Endothelial cell (in vitro differentiated cells): Measurements from ENCODE around the gene SPDYE6. TPM values are rescaled to one million over a fixed set of nuclear protein-coding genes. Genes with fewer than 3 reads are reported as not detected.

Experiments used
- DNase-seq: peaks from one replicate; pipeline ENCODE4 v3.0.0; 2021; ENCODE audit warnings: low spot score
- H3K27ac Mint-ChIP-seq: one replicate; pipeline ENCODE4 v1.8.0; 2021; ENCODE audit warnings: mixed read lengths, inconsistent platforms; ENCODE audit not compliant: unreplicated experiment
- H3K27me3 Mint-ChIP-seq: one replicate; pipeline ENCODE4 v1.8.0; 2021; ENCODE audit warnings: mild to moderate bottlenecking, moderate library complexity, mixed read lengths, inconsistent platforms; ENCODE audit not compliant: unreplicated experiment
- H3K36me3 Mint-ChIP-seq: one replicate; pipeline ENCODE4 v1.8.0; 2021; ENCODE audit warnings: mild to moderate bottlenecking, low read depth, mixed read lengths, inconsistent platforms; ENCODE audit not compliant: unreplicated experiment
- H3K4me1 Mint-ChIP-seq: one replicate; pipeline ENCODE4 v1.8.0; 2021; ENCODE audit warnings: mild to moderate bottlenecking, mixed read lengths, inconsistent platforms; ENCODE audit not compliant: unreplicated experiment
- H3K4me3 Mint-ChIP-seq: one replicate; pipeline ENCODE4 v1.8.0; 2021; ENCODE audit warnings: mild to moderate bottlenecking, mixed read lengths, inconsistent platforms; ENCODE audit not compliant: unreplicated experiment
- H3K9me3 Mint-ChIP-seq: one replicate; pipeline ENCODE4 v1.8.0; 2021; ENCODE audit warnings: mixed read lengths, inconsistent platforms; ENCODE audit not compliant: unreplicated experiment
- CTCF ChIP-seq: fragments of 200-600 bp; sonication (generic); IDR thresholded peaks from one replicate; pipeline ENCODE4 v1.5.0; 2021; ENCODE audit warnings: antibody characterized with exemption; ENCODE audit not compliant: unreplicated experiment
- total RNA-seq: library from RNA; stranded (reverse); fragmentation: NEBNext Ultra II Directional; extraction: Animal tissue kit (Norgen Biotek cat#: 25700); gene quantifications from one replicate; pipeline ENCODE4 v1.2.1, GENCODE V29; 2021; ENCODE audit not compliant: unreplicated experiment

Gene SPDYE6
- total RNA-seq, 1 donor from 2014 or later, result not detected

GRCh38 chr7:102398543-102398942 lies 42.3 kb upstream of the SPDYE6 start:
- no peak for TF ChIP-seq CTCF
- no peak for DNase-seq
- peaks cover 16% of the 10 kb centered on the region for H3K27me3 Mint-ChIP-seq
- peaks cover 41% of the 10 kb centered on the region for H3K36me3 Mint-ChIP-seq
- no peaks in the 10 kb centered on the region for H3K9me3 Mint-ChIP-seq
- H3K27ac Mint-ChIP-seq, result no peak overlapping the region
- peaks cover 23% of the 10 kb centered on the region for H3K4me1 Mint-ChIP-seq
- H3K4me3 Mint-ChIP-seq, result no peak overlapping the region

- Mint-ChIP-seq H3K27me3 (peaks cover 14% of the 10 kb centered on the region), H3K4me3 (peak overlapping the region; percentile 97), H3K36me3 (peaks cover 32% of the 10 kb centered on the region), H3K9me3 (no peaks in the 10 kb centered on the region), H3K4me1 (peaks cover 38% of the 10 kb centered on the region), H3K27ac (peak overlapping the region; percentile 100)
- DNase-seq, result no peak
- TF ChIP-seq CTCF, result no peak
Observed at GRCh38 chr7:102396710-102397019, 40.4 kb upstream of the SPDYE6 start.

DNA sequence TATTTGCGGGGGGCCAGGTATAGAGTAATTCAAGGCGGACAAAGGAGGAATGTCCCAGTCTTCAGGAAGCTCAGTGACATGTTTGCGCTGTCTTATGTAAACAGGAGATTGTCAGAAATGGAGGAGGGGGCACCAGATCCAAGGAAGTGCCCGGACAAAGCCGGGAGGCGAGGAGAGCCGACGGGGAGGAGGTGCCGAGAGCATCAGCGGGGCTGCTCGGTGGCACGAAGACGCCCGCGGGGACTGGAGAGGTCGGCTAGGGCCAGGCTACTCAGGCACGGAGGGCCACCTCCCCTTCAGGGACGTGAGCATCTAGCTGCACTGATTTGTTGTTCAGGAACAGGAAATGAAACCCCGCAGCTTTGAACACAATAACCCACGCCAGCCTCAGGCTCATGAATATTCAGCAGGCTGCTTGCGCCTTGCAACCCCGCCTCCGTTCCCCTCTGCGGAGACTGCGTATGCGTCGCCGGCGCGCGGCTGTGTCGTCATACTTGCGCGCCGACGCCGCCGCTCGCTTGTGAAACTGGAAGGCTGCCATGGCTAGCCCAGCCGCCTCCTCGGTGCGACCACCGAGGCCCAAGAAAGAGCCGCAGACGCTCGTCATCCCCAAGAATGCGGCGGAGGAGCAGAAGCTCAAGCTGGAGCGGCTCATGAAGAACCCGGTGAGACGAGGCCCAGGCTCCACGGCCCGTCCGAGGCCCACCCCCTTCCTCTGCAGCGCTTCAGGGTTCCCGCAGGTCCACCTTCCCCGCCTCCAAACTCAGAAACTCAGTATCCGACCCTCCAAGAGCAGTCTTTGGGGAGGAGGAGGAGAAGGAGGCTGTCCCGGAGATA lies 39.8 kb upstream of the SPDYE6 start, which contains the start of gene PRKRIP1:
TSS of gene PRKRIP1 (plus strand) at position 491 of the 837 bp plus-strand sequence. CDS start at position 540, 49 bp downstream.
- no peak for TF ChIP-seq CTCF
- Mint-ChIP-seq H3K36me3 (peaks cover 31% of the 10 kb centered on the region), H3K27ac (peak within 1 kb of the TSS; percentile 100), H3K27me3 (peaks cover 14% of the 10 kb centered on the region), H3K9me3 (no peaks in the 10 kb centered on the region), H3K4me3 (peak within 1 kb of the TSS; percentile 97), H3K4me1 (peaks cover 38% of the 10 kb centered on the region)
- peak; percentile 76 for DNase-seq

DNA sequence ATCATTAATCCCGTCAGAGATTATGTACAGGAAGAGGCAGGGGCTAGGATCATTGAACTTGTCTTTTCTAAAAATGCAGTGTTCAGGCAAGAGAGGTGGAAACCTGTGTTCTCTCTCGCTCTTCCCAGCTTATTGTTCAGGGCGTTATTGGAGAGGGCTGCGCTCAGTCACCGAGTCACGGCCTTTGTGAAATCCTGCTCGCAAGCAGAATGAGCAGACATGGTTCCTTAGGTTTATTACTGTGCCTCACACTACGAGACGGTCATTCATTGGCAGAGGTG lies 39.3 kb upstream of the SPDYE6 start:
- no peak for TF ChIP-seq CTCF
- H3K27ac Mint-ChIP-seq, result peak overlapping the region; percentile 100
- peak overlapping the region; percentile 97 for H3K4me3 Mint-ChIP-seq
- H3K4me1 Mint-ChIP-seq, result peaks cover 38% of the 10 kb centered on the region
- no peaks in the 10 kb centered on the region for H3K9me3 Mint-ChIP-seq
- H3K36me3 Mint-ChIP-seq, result peaks cover 27% of the 10 kb centered on the region
- H3K27me3 Mint-ChIP-seq, result peaks cover 14% of the 10 kb centered on the region
- DNase-seq, result no peak

GRCh38 chr7:102393467-102393866 lies 37.2 kb upstream of the SPDYE6 start:
- no peak for TF ChIP-seq CTCF
- peaks cover 13% of the 10 kb centered on the region for H3K27me3 Mint-ChIP-seq
- H3K36me3 Mint-ChIP-seq, result peaks cover 15% of the 10 kb centered on the region
- H3K9me3 Mint-ChIP-seq, result no peaks in the 10 kb centered on the region
- DNase-seq, result no peak
- peak overlapping the region; percentile 90 for H3K27ac Mint-ChIP-seq
- peaks cover 38% of the 10 kb centered on the region for H3K4me1 Mint-ChIP-seq
- peak overlapping the region; percentile 76 for H3K4me3 Mint-ChIP-seq
